ENCODE data around the gene PSMD5.

The PSMD5 gene

GRCh38 chr9:120842685-120843485 lies at the start of gene PSMD5:
PSMD5 (minus strand) TSS chr9:120842922; CDS start chr9:120842909, 13 bp downstream.
- peak; percentile 92 to 96 for DNase-seq (ENCODE audit: low read depth in 2 of 2)

GRCh38 chr9:120891884-120892747 lies 49.4 kb upstream of the PSMD5 start:
- no peak for DNase-seq (ENCODE audit: low read depth in 2 of 2)

GRCh38 chr9:120891245-120891883 lies 48.6 kb upstream of the PSMD5 start:
- DNase-seq (ENCODE audit: low read depth in 2 of 2): peak; percentile 52 to 54

- DNase-seq (ENCODE audit: low read depth in 2 of 2): no peak
Observed at GRCh38 chr9:120890320-120891244, 47.9 kb upstream of the PSMD5 start.

GRCh38 chr9:120889606-120890271 lies 47.0 kb upstream of the PSMD5 start:
- DNase-seq (ENCODE audit: low read depth in 2 of 2): no peak

- DNase-seq (ENCODE audit: low read depth in 2 of 2): no peak
Observed at GRCh38 chr9:120888626-120889025, 45.9 kb upstream of the PSMD5 start.

- DNase-seq (ENCODE audit: low read depth in 2 of 2): no peak
Observed at GRCh38 chr9:120886490-120886967, 43.8 kb upstream of the PSMD5 start.

GRCh38 chr9:120885958-120886357 lies 43.2 kb upstream of the PSMD5 start:
- DNase-seq (ENCODE audit: low read depth in 2 of 2): no peak

GRCh38 chr9:120885457-120885856 lies 42.7 kb upstream of the PSMD5 start:
- DNase-seq (ENCODE audit: low read depth in 2 of 2): no peak

- no peak for DNase-seq (ENCODE audit: low read depth in 2 of 2)
Observed at GRCh38 chr9:120883608-120883996, 40.9 kb upstream of the PSMD5 start.

- no peak for DNase-seq (ENCODE audit: low read depth in 2 of 2)
Observed at GRCh38 chr9:120882935-120883607, 40.3 kb upstream of the PSMD5 start.

- DNase-seq (ENCODE audit: low read depth in 2 of 2): no peak
Observed at GRCh38 chr9:120879446-120879845, 36.7 kb upstream of the PSMD5 start.

GRCh38 chr9:120878188-120879130 lies 35.7 kb upstream of the PSMD5 start:
- no peak for DNase-seq (ENCODE audit: low read depth in 2 of 2)

- peak; percentile 67 to 68 for DNase-seq (ENCODE audit: low read depth in 2 of 2)
Observed at GRCh38 chr9:120877276-120878034, 34.7 kb upstream of the PSMD5 start.

GRCh38 chr9:120876842-120877240 lies 34.1 kb upstream of the PSMD5 start, which contains the start of gene PHF19:
PHF19 (minus strand) TSS chr9:120877188; CDS start chr9:120874741, 2,447 bp downstream.
- DNase-seq (ENCODE audit: low read depth in 2 of 2): no peak

- peak; percentile 85 to 88 for DNase-seq (ENCODE audit: low read depth in 2 of 2)
Observed at GRCh38 chr9:120875954-120876841, 33.5 kb upstream of the PSMD5 start.

GRCh38 chr9:120875643-120875953 lies 32.9 kb upstream of the PSMD5 start:
- no peak for DNase-seq (ENCODE audit: low read depth in 2 of 2)
